GM08714 (cell line): ENCODE data around the gene CFAP206.
"Not testable (repeated sequence)": the region's sequence is repeated elsewhere in the genome, so short reads cannot be mapped to it uniquely, and the experiment has no call there.

Experiments used
- H3K4me3 ChIP-seq: fragments of 200-500 bp; sonication (Bioruptor generic); 2 replicates; pipeline ENCODE4 v1.5.1; 2014; ENCODE audit warnings: mild to moderate bottlenecking, low read length, inconsistent platforms
- ZNF274 ChIP-seq: IDR thresholded peaks from 2 replicates; pipeline ENCODE4 v1.6.1; 2012; ENCODE audit warnings: mild to moderate bottlenecking, low read depth, low read length

The CFAP206 gene

GRCh38 chr6:87472525-87473418 is 65.0 kb downstream of the CFAP206 start, which contains the start of gene SLC35A1:
TSS of gene SLC35A1 (plus strand) at chr6:87472974. CDS start at chr6:87473004, 30 bp downstream.
- no peak for TF ChIP-seq ZNF274
- H3K4me3 ChIP-seq: peak within 1 kb of the TSS; percentile 88

- no peak for TF ChIP-seq ZNF274
- H3K4me3 ChIP-seq: peak overlapping the region; percentile 88
Observed at GRCh38 chr6:87473419-87473903, 65.7 kb downstream of the CFAP206 start.

- TF ChIP-seq ZNF274: no peak
- no peak overlapping the region for H3K4me3 ChIP-seq
Observed at GRCh38 chr6:87481931-87482330, 74.2 kb downstream of the CFAP206 start.

GRCh38 chr6:87482366-87482765 is 74.6 kb downstream of the CFAP206 start:
- no peak for TF ChIP-seq ZNF274
- no peak overlapping the region for H3K4me3 ChIP-seq

- H3K4me3 ChIP-seq: no peak overlapping the region
- TF ChIP-seq ZNF274: no peak
Observed at GRCh38 chr6:87483929-87484328, 76.2 kb downstream of the CFAP206 start.

- no peak overlapping the region for H3K4me3 ChIP-seq
- TF ChIP-seq ZNF274: no peak
Observed at GRCh38 chr6:87484491-87484890, 76.7 kb downstream of the CFAP206 start.

GRCh38 chr6:87487555-87487954 is 79.8 kb downstream of the CFAP206 start:
- H3K4me3 ChIP-seq: no peak overlapping the region
- no peak for TF ChIP-seq ZNF274

- not testable (repeated sequence) for H3K4me3 ChIP-seq
Observed at GRCh38 chr6:87489326-87489725, 81.6 kb downstream of the CFAP206 start.

GRCh38 chr6:87494761-87495422 is 87.1 kb downstream of the CFAP206 start:
- no peak for TF ChIP-seq ZNF274
- H3K4me3 ChIP-seq: no peak overlapping the region

- TF ChIP-seq ZNF274: no peak
- no peak overlapping the region for H3K4me3 ChIP-seq
Observed at GRCh38 chr6:87498048-87498447, 90.3 kb downstream of the CFAP206 start.

- no peak overlapping the region for H3K4me3 ChIP-seq
- TF ChIP-seq ZNF274: no peak
Observed at GRCh38 chr6:87501809-87502572, 94.2 kb downstream of the CFAP206 start.

- no peak overlapping the region for H3K4me3 ChIP-seq
- no peak for TF ChIP-seq ZNF274
Observed at GRCh38 chr6:87504441-87504840, 96.7 kb downstream of the CFAP206 start.
